Ectodermal cell (in vitro differentiated cells): Measurements from ENCODE around the gene KRT1. TPM values are rescaled to one million over a fixed set of nuclear protein-coding genes. Genes with fewer than 3 reads are reported as not detected.

Experiments
- H3K27ac ChIP-seq: 2 replicates; pipeline ENCODE4 v1.7.0; 2013; ENCODE audit warnings: mild to moderate bottlenecking, low read depth, low read length; ENCODE audit not compliant: insufficient read depth, poor library complexity, severe bottlenecking
- H3K27me3 ChIP-seq: 2 replicates; pipeline ENCODE4 v1.7.0; 2013; ENCODE audit warnings: mild to moderate bottlenecking, low read length; ENCODE audit not compliant: insufficient read depth, control insufficient read depth, poor library complexity, severe bottlenecking
- H3K36me3 ChIP-seq: one replicate; pipeline ENCODE4 v1.7.0; 2013; ENCODE audit warnings: low read length; ENCODE audit not compliant: control insufficient read depth, insufficient read depth
- H3K4me1 ChIP-seq: one replicate; pipeline ENCODE4 v1.7.0; 2013; ENCODE audit warnings: low read length; ENCODE audit not compliant: control insufficient read depth, insufficient read depth
- H3K4me3 ChIP-seq: 2 replicates; pipeline ENCODE4 v1.7.0; 2013; ENCODE audit warnings: low read depth, low read length, control low read depth; ENCODE audit not compliant: insufficient read depth
- H3K9me3 ChIP-seq: 2 replicates; pipeline ENCODE4 v1.7.0; 2013; ENCODE audit warnings: mild to moderate bottlenecking, low read length, moderate library complexity; ENCODE audit not compliant: control insufficient read depth
- WGBS, 2 experiments: methylation state at CpG; one replicate each; pipeline ENCODE4 v1.1.7; 2013; ENCODE audit warnings: missing lambda C conversion rate in 2 of 2; 5-methylcytosine and 5-hydroxymethylcytosine counted together
- polyA plus RNA-seq, 4 experiments: library from polyadenylated mRNA; stranded (reverse); fragments of 50-300 nt; gene quantifications; one replicate each; pipeline ENCODE4 v1.2.3, GENCODE V29; 2013

Gene KRT1
- not detected for polyA plus RNA-seq (2013, experiment 1 of 4)
- polyA plus RNA-seq (2013, experiment 2 of 4) = not detected
- polyA plus RNA-seq (2013, experiment 3 of 4) = not detected
- not detected for polyA plus RNA-seq (2013, experiment 4 of 4)

DNA sequence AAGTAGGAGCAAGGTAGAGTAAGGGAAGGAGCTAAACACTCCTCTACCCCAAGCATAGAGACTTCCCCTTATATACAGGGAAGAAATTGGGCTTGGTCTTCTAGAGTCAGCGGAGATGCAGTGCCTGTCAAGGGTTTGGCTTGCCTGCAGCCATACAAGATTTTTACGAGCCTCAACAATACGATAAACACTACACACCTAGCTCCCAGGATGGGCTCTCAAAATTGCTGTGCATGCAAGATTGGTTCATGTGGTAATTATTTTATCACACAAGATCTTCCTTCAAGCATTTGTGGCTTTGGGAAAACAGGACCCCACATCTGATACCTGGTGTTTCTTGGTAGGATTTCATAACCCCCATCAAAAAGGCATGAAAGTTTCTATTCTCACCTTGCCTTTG is at the start of gene KRT1:
TSS of gene KRT1 (minus strand) at position 45 of the 400 bp plus-strand sequence. CDS start 59 bp downstream, outside the sequence.
- H3K4me1 ChIP-seq = peaks cover 4% of the 10 kb centered on the region
- no peaks in the 10 kb centered on the region for H3K9me3 ChIP-seq
- no peaks in the 10 kb centered on the region for H3K27me3 ChIP-seq
- H3K36me3 ChIP-seq = no peaks in the 10 kb centered on the region
- WGBS, 2 experiments = 96 to 100% methylated on average over 3 of the region's 3 CpGs
- H3K4me3 ChIP-seq = no peak within 1 kb of the TSS
- H3K27ac ChIP-seq = no peak within 1 kb of the TSS

DNA sequence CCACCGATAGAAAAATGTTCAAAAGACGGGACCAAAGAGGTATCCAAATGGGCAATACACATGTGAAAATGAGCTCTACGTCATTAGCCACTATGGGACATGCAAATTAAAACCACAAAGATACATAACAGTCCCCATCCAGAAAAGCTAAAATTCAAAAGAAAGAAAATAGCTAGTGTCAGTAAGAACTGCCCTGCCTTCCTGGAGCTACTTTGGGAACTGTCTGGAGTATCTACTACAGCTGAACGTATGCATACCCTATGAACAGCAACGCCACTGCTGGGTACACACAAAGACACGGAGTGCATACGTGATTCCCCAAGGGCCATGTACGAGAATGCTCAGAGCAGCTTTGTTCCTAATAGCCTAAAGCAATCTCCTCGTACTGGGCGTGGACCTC is 48.9 kb upstream of the KRT1 start:
- WGBS, 2 experiments = 87 to 89% methylated on average over 10 of the region's 10 CpGs
- Histone ChIP-seq H3K36me3 (no peaks in the 10 kb centered on the region), H3K4me1 (no peaks in the 10 kb centered on the region), H3K27ac (no peak overlapping the region), H3K4me3 (no peak overlapping the region), H3K27me3 (peaks cover 24% of the 10 kb centered on the region), H3K9me3 (no peaks in the 10 kb centered on the region)

DNA sequence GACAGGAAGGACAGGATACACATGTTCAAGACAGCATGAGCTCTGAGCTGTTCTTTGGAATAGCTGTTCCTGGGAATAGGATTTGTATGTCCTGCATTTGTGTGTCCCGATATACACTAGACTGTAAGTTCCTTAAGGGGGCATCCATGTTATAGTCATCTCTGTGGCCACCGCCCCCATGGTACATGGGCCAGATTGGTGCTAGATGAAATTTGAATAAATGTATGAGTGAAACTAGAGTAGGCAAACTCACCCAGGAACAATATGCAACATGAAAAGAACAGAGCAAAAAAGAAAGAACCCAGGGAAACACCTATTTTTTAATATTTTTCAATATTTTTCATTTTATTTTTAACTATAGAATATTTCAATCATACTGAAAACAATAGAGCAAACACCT is 48.2 kb upstream of the KRT1 start:
- no peak overlapping the region for H3K27ac ChIP-seq
- no peaks in the 10 kb centered on the region for H3K4me1 ChIP-seq
- peaks cover 18% of the 10 kb centered on the region for H3K27me3 ChIP-seq
- H3K4me3 ChIP-seq = no peak overlapping the region
- WGBS, 2 experiments = 99 to 100% methylated on average over 2 of the region's 2 CpGs
- H3K36me3 ChIP-seq = no peaks in the 10 kb centered on the region
- H3K9me3 ChIP-seq = no peaks in the 10 kb centered on the region

DNA sequence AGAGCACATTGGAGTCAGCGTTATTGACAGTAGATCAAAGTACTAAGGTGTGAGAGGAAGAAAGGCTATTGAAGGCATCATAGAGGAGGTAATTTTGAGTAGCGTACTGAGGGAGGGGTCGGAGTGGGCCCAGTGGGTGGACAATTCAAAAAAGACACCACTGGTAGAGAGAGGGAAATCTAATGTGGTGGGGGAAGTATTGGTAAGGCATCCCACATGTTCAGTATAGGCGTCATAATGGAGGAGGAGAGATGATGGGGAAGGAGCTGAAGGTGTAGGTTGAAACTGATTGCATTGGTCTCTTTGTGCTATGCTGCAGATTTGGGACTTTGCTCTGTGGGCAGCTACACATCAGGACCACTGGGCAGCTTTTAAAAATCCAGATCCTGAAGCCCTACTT is 46.8 kb upstream of the KRT1 start:
- Histone ChIP-seq H3K9me3 (no peaks in the 10 kb centered on the region), H3K36me3 (no peaks in the 10 kb centered on the region), H3K4me3 (no peak overlapping the region), H3K27ac (no peak overlapping the region), H3K4me1 (no peaks in the 10 kb centered on the region), H3K27me3 (peaks cover 18% of the 10 kb centered on the region)
- 90 to 91% methylated on average over 4 of the region's 4 CpGs for WGBS, 2 experiments

DNA sequence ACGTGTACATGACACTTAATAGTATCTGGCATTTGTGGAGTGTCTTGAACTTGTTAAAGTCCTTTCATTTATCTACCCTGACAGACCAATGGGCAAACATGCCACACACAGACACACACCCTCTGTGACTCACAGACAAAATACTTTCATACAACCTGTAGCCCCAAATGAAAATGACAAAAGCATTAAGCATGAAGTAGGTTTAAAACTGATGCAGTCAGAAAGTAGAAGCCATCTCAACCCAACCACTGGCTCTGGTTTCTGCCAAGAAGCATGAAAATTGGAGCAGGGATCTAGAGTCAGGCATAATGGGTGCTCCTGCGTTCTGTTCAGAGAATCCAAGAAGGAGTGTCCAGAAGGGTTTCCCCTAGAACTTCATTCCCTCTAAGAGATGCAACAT is 46.2 kb upstream of the KRT1 start:
- H3K9me3 ChIP-seq = no peaks in the 10 kb centered on the region
- 81 to 91% methylated on average over 2 of the region's 2 CpGs for WGBS, 2 experiments
- no peak overlapping the region for H3K4me3 ChIP-seq
- no peak overlapping the region for H3K27ac ChIP-seq
- no peaks in the 10 kb centered on the region for H3K36me3 ChIP-seq
- no peaks in the 10 kb centered on the region for H3K4me1 ChIP-seq
- peaks cover 18% of the 10 kb centered on the region for H3K27me3 ChIP-seq

DNA sequence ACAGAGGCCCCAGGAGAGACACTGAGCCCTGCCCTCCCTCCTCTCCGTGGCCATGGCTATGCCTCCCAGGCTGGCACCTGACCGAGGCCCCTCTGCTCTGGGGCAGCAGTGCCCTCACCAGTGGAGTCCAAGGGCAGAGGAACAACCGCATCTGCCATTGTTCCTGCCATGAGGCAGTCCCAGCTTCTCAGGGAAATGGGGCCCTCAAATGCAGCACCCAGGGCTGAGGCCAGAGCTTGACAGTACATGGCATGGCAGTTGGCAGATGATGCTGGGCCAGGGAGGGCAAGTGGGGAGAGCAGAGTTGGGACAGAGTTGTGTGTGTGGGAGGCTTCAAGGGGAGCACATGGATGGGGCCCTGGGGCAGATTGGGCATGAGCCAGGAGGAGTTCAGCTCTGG is 44.2 kb upstream of the KRT1 start:
- H3K4me1 ChIP-seq = no peaks in the 10 kb centered on the region
- WGBS, 2 experiments = 88% methylated on average over 3 of the region's 3 CpGs
- H3K4me3 ChIP-seq = no peak overlapping the region
- no peak overlapping the region for H3K27ac ChIP-seq
- H3K27me3 ChIP-seq = peaks cover 3% of the 10 kb centered on the region
- no peaks in the 10 kb centered on the region for H3K36me3 ChIP-seq
- H3K9me3 ChIP-seq = no peaks in the 10 kb centered on the region

DNA sequence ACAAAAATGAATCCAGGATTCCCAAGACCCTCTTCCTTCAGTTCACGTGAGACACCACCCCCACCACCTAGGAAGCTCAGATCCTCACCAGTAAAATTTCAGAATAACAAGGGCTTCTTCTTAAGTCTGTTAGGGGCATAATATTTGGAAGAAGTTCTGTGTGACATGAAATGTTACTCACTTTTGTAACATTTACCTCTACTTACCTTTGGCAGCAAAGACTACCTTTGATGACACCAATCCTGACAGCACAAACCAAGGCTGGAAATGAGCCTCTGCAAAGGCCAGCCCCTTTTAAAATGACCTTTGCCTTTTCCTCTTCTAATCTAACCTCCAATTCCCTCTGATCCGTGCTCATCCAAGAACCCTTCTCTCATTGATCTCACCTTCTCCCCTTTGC is 42.5 kb upstream of the KRT1 start:
- Histone ChIP-seq H3K4me1 (no peaks in the 10 kb centered on the region), H3K27me3 (no peaks in the 10 kb centered on the region), H3K27ac (no peak overlapping the region), H3K4me3 (no peak overlapping the region), H3K36me3 (no peaks in the 10 kb centered on the region), H3K9me3 (no peaks in the 10 kb centered on the region)
- 95 to 96% methylated on average over 2 of the region's 2 CpGs for WGBS, 2 experiments

DNA sequence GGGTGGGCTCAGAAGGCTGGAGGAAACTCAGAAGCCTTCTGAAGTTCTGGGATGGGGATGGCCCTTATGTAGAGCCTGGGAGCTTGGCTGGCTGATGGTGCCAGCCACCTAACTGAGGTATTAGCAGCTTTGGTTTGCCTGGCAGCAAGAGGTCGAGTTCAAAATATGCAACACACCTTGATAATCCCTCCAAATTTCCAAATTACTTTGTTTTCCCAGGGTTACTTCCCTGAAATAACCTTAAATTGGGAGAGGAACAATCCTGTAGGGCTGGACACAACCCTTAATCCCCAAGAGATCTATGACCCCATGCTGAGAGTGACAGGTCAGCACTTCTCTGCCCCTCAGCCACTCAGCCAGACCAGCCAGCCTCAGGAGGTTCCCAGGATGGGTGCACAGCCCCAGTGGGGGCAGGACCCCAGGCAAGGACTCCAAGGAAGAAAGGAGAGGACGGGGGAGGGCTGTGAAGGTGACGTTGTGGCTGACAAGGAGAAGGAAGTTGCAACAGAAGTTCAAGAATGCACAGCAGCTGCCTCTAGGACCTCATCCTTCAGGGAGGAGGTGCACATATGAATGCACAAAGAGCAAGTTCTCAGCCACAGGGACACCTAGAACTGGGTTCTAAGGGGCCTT is 41.7 kb upstream of the KRT1 start:
- H3K27ac ChIP-seq = no peak overlapping the region
- H3K4me1 ChIP-seq = no peaks in the 10 kb centered on the region
- H3K27me3 ChIP-seq = no peaks in the 10 kb centered on the region
- no peaks in the 10 kb centered on the region for H3K36me3 ChIP-seq
- no peak overlapping the region for H3K4me3 ChIP-seq
- no peaks in the 10 kb centered on the region for H3K9me3 ChIP-seq
- 67 to 68% methylated on average over 3 of the region's 3 CpGs for WGBS, 2 experiments

DNA sequence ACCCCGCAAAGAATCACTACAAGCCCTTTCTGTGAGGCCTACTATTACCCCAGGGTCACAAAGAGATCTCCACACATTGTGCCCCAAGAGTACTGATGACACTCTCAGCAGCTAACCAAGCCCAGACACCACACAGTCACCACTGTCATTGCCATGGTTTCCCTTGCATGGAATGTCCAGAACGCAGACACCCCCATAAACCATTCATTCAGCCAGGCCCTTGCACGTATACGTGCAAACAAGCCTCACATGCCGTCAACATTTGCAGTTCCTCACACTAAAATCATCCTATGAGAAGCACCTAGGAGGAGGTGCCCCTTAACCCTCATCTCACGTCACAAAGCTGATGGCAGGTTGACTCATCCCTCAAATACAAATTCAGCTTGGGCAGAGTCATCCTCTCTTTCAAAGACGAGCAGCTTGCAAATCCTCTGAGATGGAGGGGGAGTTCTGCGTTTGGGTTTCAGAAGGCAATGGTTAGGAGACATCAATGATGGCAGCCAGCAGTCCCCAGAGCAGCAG is 40.2 kb upstream of the KRT1 start:
- Histone ChIP-seq H3K4me1 (no peaks in the 10 kb centered on the region), H3K36me3 (no peaks in the 10 kb centered on the region), H3K9me3 (no peaks in the 10 kb centered on the region), H3K27me3 (peaks cover 14% of the 10 kb centered on the region), H3K27ac (no peak overlapping the region), H3K4me3 (no peak overlapping the region)
- WGBS, 2 experiments = 87% methylated on average over 8 of the region's 8 CpGs

DNA sequence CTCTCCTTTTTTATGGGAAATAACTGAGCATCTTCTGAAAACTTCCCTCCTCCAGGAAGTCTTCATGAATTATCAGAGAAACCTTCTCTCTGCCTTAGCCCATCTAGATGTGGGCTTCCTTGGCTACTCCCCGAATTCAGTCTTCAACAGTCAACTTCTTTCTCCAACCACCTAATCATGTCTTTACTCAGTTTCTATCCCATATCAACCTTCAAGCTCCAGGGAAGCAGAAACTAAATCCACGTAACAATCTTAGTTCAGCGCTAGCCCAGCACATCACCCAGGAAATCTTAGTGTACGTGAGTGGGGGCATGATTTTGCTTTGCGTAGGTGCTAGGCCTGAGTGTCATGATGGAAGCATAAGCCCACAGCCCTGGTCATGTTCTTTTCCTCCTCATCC is 35.9 kb upstream of the KRT1 start:
- WGBS, 2 experiments = 92 to 98% methylated on average over 5 of the region's 5 CpGs
- Histone ChIP-seq H3K4me3 (no peak overlapping the region), H3K27ac (no peak overlapping the region), H3K9me3 (no peaks in the 10 kb centered on the region), H3K27me3 (peaks cover 42% of the 10 kb centered on the region), H3K4me1 (peaks cover 2% of the 10 kb centered on the region), H3K36me3 (no peaks in the 10 kb centered on the region)
